Osteoblast (primary cell): ENCODE measurements around the gene KCTD19. TPM values are rescaled to one million over a fixed set of nuclear protein-coding genes. Genes with fewer than 3 reads are reported as not detected.
A peak's percentile ranks its signal among the peaks of the same experiment; 100 is the strongest.
"Not testable (repeated sequence)": the region's sequence is repeated elsewhere in the genome, so short reads cannot be mapped to it uniquely, and the experiment has no call there.

Experiments used
- DNase-seq: peaks from one replicate; pipeline ENCODE4 v3.0.0; 2011; ENCODE audit warnings: low spot score, mixed read lengths; ENCODE audit not compliant: insufficient read length; ENCODE audit errors: missing footprints
- H2AFZ ChIP-seq: 2 replicates; pipeline ENCODE4 v1.6.0; 2011; ENCODE audit warnings: mild to moderate bottlenecking, low read length
- H3K27ac ChIP-seq: 2 replicates; pipeline ENCODE4 v1.5.1; 2011; ENCODE audit warnings: mild to moderate bottlenecking, low read depth, low read length, moderate library complexity
- H3K27me3 ChIP-seq: 2 replicates; pipeline ENCODE4 v1.6.0; 2012; ENCODE audit warnings: mild to moderate bottlenecking, control low read depth, inconsistent platforms, low read length, moderate library complexity; ENCODE audit not compliant: insufficient read depth
- H3K36me3 ChIP-seq: 2 replicates; pipeline ENCODE4 v1.5.1; 2011; ENCODE audit warnings: mild to moderate bottlenecking, low read length, control low read depth, moderate library complexity; ENCODE audit not compliant: insufficient read depth
- H3K4me1 ChIP-seq: 2 replicates; pipeline ENCODE4 v1.5.1; 2011; ENCODE audit warnings: mild to moderate bottlenecking, low read length, control low read depth, moderate library complexity; ENCODE audit not compliant: insufficient read depth
- H3K4me2 ChIP-seq: 2 replicates; pipeline ENCODE4 v1.6.0; 2011; ENCODE audit warnings: mild to moderate bottlenecking, low read length; ENCODE audit not compliant: insufficient read depth
- H3K4me3 ChIP-seq: fragments of 200-600 bp; sonication (generic); 3 replicates; pipeline ENCODE4 v1.5.1; 2012; ENCODE audit warnings: mild to moderate bottlenecking, low read length, inconsistent platforms; ENCODE audit not compliant: insufficient read depth
- H3K79me2 ChIP-seq: 2 replicates; pipeline ENCODE4 v1.6.0; 2012; ENCODE audit warnings: mild to moderate bottlenecking, low read length, control low read depth, inconsistent platforms; ENCODE audit not compliant: insufficient read depth
- H3K9me3 ChIP-seq: 2 replicates; pipeline ENCODE4 v1.5.1; 2011; ENCODE audit warnings: low read depth, low read length, control low read depth
- H4K20me1 ChIP-seq: 2 replicates; pipeline ENCODE4 v1.6.0; 2012; ENCODE audit warnings: mild to moderate bottlenecking, low read length, control low read depth; ENCODE audit not compliant: insufficient read depth
- CTCF ChIP-seq: IDR thresholded peaks from 2 replicates; pipeline ENCODE4 v1.5.1; 2011; ENCODE audit warnings: mild to moderate bottlenecking, low read depth, low read length, moderate library complexity; ENCODE audit errors: extremely low read depth
- total RNA-seq: library from RNA; depleted of rRNA; stranded (reverse); fragments of >200 nt; gene quantifications from 2 replicates; pipeline ENCODE4 v1.2.3, GENCODE V29; 2012

KCTD19 gene
- total RNA-seq: not detected in 2 replicates

GRCh38 chr16:67326472-67327309, at the start of gene KCTD19, which contains the start of gene LRRC36:
KCTD19 (minus strand) TSS chr16:67326741; CDS start chr16:67326707, 34 bp downstream.
LRRC36 (plus strand) TSS chr16:67326815; CDS start chr16:67326863, 48 bp downstream.
- H2AFZ ChIP-seq: peak within 1 kb of the TSS; percentile 92
- peak within 1 kb of the TSS; percentile 88 for H3K4me2 ChIP-seq
- no peaks in the 10 kb centered on the region for H3K79me2 ChIP-seq
- no peak within 1 kb of the TSS for H3K27ac ChIP-seq
- peak; percentile 35 for TF ChIP-seq CTCF
- no peaks in the 10 kb centered on the region for H3K9me3 ChIP-seq
- peaks cover 11% of the 10 kb centered on the region for H3K4me1 ChIP-seq
- H3K27me3 ChIP-seq: peaks cover 23% of the 10 kb centered on the region
- peak; percentile 93 for DNase-seq
- peak within 1 kb of the TSS; percentile 71 for H3K4me3 ChIP-seq
- no peaks in the 10 kb centered on the region for H4K20me1 ChIP-seq
- H3K36me3 ChIP-seq: no peaks in the 10 kb centered on the region

GRCh38 chr16:67376012-67376411, 49.5 kb upstream of the KCTD19 start:
- not testable (repeated sequence) for H3K79me2 ChIP-seq, DNase-seq, H4K20me1 ChIP-seq, H3K27ac ChIP-seq, H3K9me3 ChIP-seq, H2AFZ ChIP-seq, H3K4me1 ChIP-seq, H3K27me3 ChIP-seq, H3K4me3 ChIP-seq, H3K36me3 ChIP-seq, H3K4me2 ChIP-seq

- peaks cover 27% of the 10 kb centered on the region for H3K27me3 ChIP-seq
- H3K27ac ChIP-seq: no peak overlapping the region
- H3K4me3 ChIP-seq: no peak overlapping the region
- no peaks in the 10 kb centered on the region for H3K36me3 ChIP-seq
- no peaks in the 10 kb centered on the region for H3K4me1 ChIP-seq
- H3K4me2 ChIP-seq: no peak overlapping the region
- TF ChIP-seq CTCF: peak; percentile 57
- no peaks in the 10 kb centered on the region for H3K79me2 ChIP-seq
- H3K9me3 ChIP-seq: no peaks in the 10 kb centered on the region
- no peaks in the 10 kb centered on the region for H4K20me1 ChIP-seq
- no peak overlapping the region for H2AFZ ChIP-seq
- DNase-seq: peak; percentile 32
These were observed 46.1 kb upstream of the KCTD19 start for GRCh38 chr16:67372664-67373063.

GRCh38 chr16:67370661-67371060, 44.1 kb upstream of the KCTD19 start:
- DNase-seq: peak; percentile 51
- Histone ChIP-seq H3K36me3 (no peaks in the 10 kb centered on the region), H3K4me1 (no peaks in the 10 kb centered on the region), H4K20me1 (no peaks in the 10 kb centered on the region), H3K79me2 (no peaks in the 10 kb centered on the region), H3K27ac (no peak overlapping the region), H2AFZ (no peak overlapping the region), H3K27me3 (peaks cover 36% of the 10 kb centered on the region), H3K4me3 (no peak overlapping the region), H3K4me2 (no peak overlapping the region), H3K9me3 (no peaks in the 10 kb centered on the region)
- no peak for TF ChIP-seq CTCF
